SK-N-SH (cell line): Measurements from ENCODE around the gene NTN1. TPM values are rescaled to one million over a fixed set of nuclear protein-coding genes. Genes with fewer than 3 reads are reported as not detected.

Source experiments
- CTCF ChIA-PET: fragments of 300-600, 350-600 bp; formaldehyde crosslinking; extraction: SDS; loops from one replicate; lab custom pipeline; 2021; lab: Yijun Ruan, JAX
- POLR2A ChIA-PET: fragments of 350-600 bp; sonication (Branson Sonifier 250); formaldehyde crosslinking; extraction: SDS; loops from one replicate; lab custom pipeline; 2020; ENCODE audit warnings: antibody characterized with exemption, inconsistent platforms; lab: Yijun Ruan, JAX
- DNase-seq: peaks from one replicate; pipeline ENCODE4 v3.0.0; 2012
- H2AFZ ChIP-seq: fragments of 200-600 bp; sonication (generic); 2 replicates; pipeline ENCODE4 v1.8.1; 2016; ENCODE audit warnings: antibody characterized with exemption, mild to moderate bottlenecking, low read depth
- H3F3A ChIP-seq: fragments of 200-600 bp; sonication (generic); replicated peaks from 2 replicates; pipeline ENCODE3; 2016; ENCODE audit warnings: antibody characterized with exemption, mild to moderate bottlenecking; ENCODE audit not compliant: insufficient read depth
- H3K27ac ChIP-seq, 2 experiments: fragments of 200-500 bp in 1 of 2; fragments of 200-600 bp in 1 of 2; sonication (Bioruptor generic) in 1 of 2; sonication (generic), shearing (Covaris generic) in 1 of 2; 2 replicates each; pipeline versions ENCODE4 v1.5.1 to v1.6.1; 2014 to 2016; ENCODE audit warnings: low read depth in 2 of 2, inconsistent platforms in 1 of 2, low read length in 1 of 2, mild to moderate bottlenecking in 1 of 2, mixed read lengths in 1 of 2
- H3K27me3 ChIP-seq: fragments of 200-600 bp; sonication (generic), shearing (Covaris generic); 2 replicates; pipeline ENCODE4 v1.6.1; 2016; ENCODE audit warnings: mixed run types; ENCODE audit not compliant: insufficient read depth
- H3K36me3 ChIP-seq, 2 experiments: fragments of 200-500 bp in 1 of 2; fragments of 200-600 bp in 1 of 2; sonication (Bioruptor generic) in 1 of 2; sonication (generic) in 1 of 2; replicated peaks in 1 of 2; 2 replicates each; pipeline versions ENCODE3 to v1.5.1; 2014 to 2016; ENCODE audit warnings: low read length in 1 of 2, mild to moderate bottlenecking in 1 of 2; ENCODE audit not compliant: insufficient read depth in 2 of 2, control insufficient read depth in 1 of 2
- H3K4me1 ChIP-seq, 2 experiments: fragments of 200-500 bp in 1 of 2; fragments of 200-600 bp in 1 of 2; sonication (Bioruptor generic) in 1 of 2; sonication (generic), shearing (Covaris generic) in 1 of 2; 2 replicates each; pipeline versions ENCODE4 v1.5.1 to v1.6.1; 2014 to 2016; ENCODE audit warnings: low read depth in 1 of 2, low read length in 1 of 2, mixed run types in 1 of 2; ENCODE audit not compliant: insufficient read depth in 2 of 2, control insufficient read depth in 1 of 2
- H3K4me2 ChIP-seq: fragments of 200-600 bp; sonication (generic), shearing (Covaris generic); 2 replicates; pipeline ENCODE4 v1.6.1; 2017; ENCODE audit warnings: mixed run types
- H3K4me3 ChIP-seq, 2 experiments: fragments of 200-500 bp in 1 of 2; fragments of 200-600 bp in 1 of 2; sonication (Bioruptor generic) in 1 of 2; sonication (generic), shearing (Covaris generic) in 1 of 2; 2 replicates each; pipeline versions ENCODE4 v1.5.1 to v1.8.1; 2014 to 2016; ENCODE audit warnings: low read depth in 2 of 2, inconsistent platforms in 1 of 2, low read length in 1 of 2, mild to moderate bottlenecking in 1 of 2, mixed read lengths in 1 of 2, moderate library complexity in 1 of 2
- H3K79me2 ChIP-seq: fragments of 200-600 bp; sonication (generic); 2 replicates; pipeline ENCODE4 v1.8.1; 2017; ENCODE audit warnings: mild to moderate bottlenecking; ENCODE audit not compliant: insufficient read depth
- H3K9ac ChIP-seq: fragments of 200-600 bp; sonication (generic); 2 replicates; pipeline ENCODE4 v1.6.1; 2017; ENCODE audit warnings: mixed run types
- H3K9me2 ChIP-seq: fragments of 200-600 bp; sonication (generic); 2 replicates; pipeline ENCODE4 v1.6.1; 2017; ENCODE audit warnings: mixed run types
- H3K9me3 ChIP-seq: fragments of 200-600 bp; sonication (generic); 2 replicates; pipeline ENCODE4 v1.6.1; 2017; ENCODE audit warnings: mixed run types, mild to moderate bottlenecking, moderate library complexity
- H4K20me1 ChIP-seq: fragments of 200-600 bp; sonication (generic); 2 replicates; pipeline ENCODE4 v1.6.1; 2017; ENCODE audit warnings: mild to moderate bottlenecking, mixed run types; ENCODE audit not compliant: insufficient read depth
- CHD2 ChIP-seq: fragments of 150-350 bp; IDR thresholded peaks from 2 replicates; pipeline ENCODE4 v1.6.1; 2018; ENCODE audit warnings: low read length; ENCODE audit not compliant: partially characterized antibody
- FOSL2 ChIP-seq: IDR thresholded peaks from 2 replicates; pipeline ENCODE4 v1.4.0; 2012; ENCODE audit warnings: low read depth, mild to moderate bottlenecking, moderate library complexity, borderline replicate concordance
- IRF3 ChIP-seq: fragments of 150-350 bp; IDR thresholded peaks from 2 replicates; pipeline ENCODE4 v1.6.1; 2016; ENCODE audit warnings: mild to moderate bottlenecking, low read depth, low read length
- MEF2A ChIP-seq: IDR thresholded peaks from 2 replicates; pipeline ENCODE4 v1.4.0; 2012; ENCODE audit warnings: low read depth, borderline replicate concordance
- MXI1 ChIP-seq: IDR thresholded peaks from 2 replicates; pipeline ENCODE4 v1.6.1; 2012; ENCODE audit warnings: mild to moderate bottlenecking, low read depth, low read length, improper control_type of control experiment
- RCOR1 ChIP-seq: fragments of 150-350 bp; IDR thresholded peaks from 2 replicates; pipeline ENCODE4 v1.6.1; 2017; ENCODE audit warnings: antibody characterized with exemption, low read length
- REST ChIP-seq: IDR thresholded peaks from 2 replicates; pipeline ENCODE4 v1.6.1; 2012; ENCODE audit warnings: mild to moderate bottlenecking, low read depth, low read length, moderate library complexity
- RXRA ChIP-seq: IDR thresholded peaks from 2 replicates; pipeline ENCODE4 v1.4.0; 2012; ENCODE audit warnings: low read depth, mild to moderate bottlenecking, borderline replicate concordance
- TAF1 ChIP-seq: IDR thresholded peaks from 2 replicates; pipeline ENCODE4 v1.6.1; 2012; ENCODE audit warnings: low read depth, mild to moderate bottlenecking, low read length, moderate library complexity, borderline replicate concordance
- WGBS: methylation state at CpG from one replicate; pipeline ENCODE4 v1.1.6; 2017; ENCODE audit warnings: low lambda C conversion rate; 5-methylcytosine and 5-hydroxymethylcytosine counted together
- polyA plus RNA-seq, 3 experiments: library from polyadenylated mRNA; depleted of rRNA; stranded (reverse); fragments of >200 nt; gene quantifications; 2 replicates each; pipeline ENCODE4 v1.2.3, GENCODE V29; 2012
- TF ChIP-seq, protein P1 (sequence below): fragments of 200-600 bp; sonication (generic); IDR thresholded peaks from 2 replicates; pipeline ENCODE4 v1.6.1; 2017; ENCODE audit warnings: antibody characterized with exemption, mild to moderate bottlenecking, moderate library complexity
- TF ChIP-seq, protein P2 (sequence below): fragments of 150-350 bp; IDR thresholded peaks from 2 replicates; pipeline ENCODE4 v1.6.1; 2017; ENCODE audit warnings: antibody characterized with exemption, low read length, low read depth, borderline replicate concordance
- TF ChIP-seq, protein P3 (sequence below): IDR thresholded peaks from 2 replicates; pipeline ENCODE4 v1.4.0; 2012; ENCODE audit warnings: low read depth

NTN1 gene
- polyA plus RNA-seq, 1 of the 3 experiments (the other 2 are of a cell fraction), result 0.05 TPM

- POLR2A ChIA-PET, result no interaction called here
- no peak overlapping the region for H3K9ac ChIP-seq
- H3F3A ChIP-seq, result no peaks in the 10 kb centered on the region
- no peak for TF ChIP-seq RCOR1
- TF ChIP-seq FOSL2, result peak; percentile 50; the same call in 1 of the 2 replicates
- TF ChIP-seq REST, result peak; percentile 78
- TF ChIP-seq, protein P1, sequence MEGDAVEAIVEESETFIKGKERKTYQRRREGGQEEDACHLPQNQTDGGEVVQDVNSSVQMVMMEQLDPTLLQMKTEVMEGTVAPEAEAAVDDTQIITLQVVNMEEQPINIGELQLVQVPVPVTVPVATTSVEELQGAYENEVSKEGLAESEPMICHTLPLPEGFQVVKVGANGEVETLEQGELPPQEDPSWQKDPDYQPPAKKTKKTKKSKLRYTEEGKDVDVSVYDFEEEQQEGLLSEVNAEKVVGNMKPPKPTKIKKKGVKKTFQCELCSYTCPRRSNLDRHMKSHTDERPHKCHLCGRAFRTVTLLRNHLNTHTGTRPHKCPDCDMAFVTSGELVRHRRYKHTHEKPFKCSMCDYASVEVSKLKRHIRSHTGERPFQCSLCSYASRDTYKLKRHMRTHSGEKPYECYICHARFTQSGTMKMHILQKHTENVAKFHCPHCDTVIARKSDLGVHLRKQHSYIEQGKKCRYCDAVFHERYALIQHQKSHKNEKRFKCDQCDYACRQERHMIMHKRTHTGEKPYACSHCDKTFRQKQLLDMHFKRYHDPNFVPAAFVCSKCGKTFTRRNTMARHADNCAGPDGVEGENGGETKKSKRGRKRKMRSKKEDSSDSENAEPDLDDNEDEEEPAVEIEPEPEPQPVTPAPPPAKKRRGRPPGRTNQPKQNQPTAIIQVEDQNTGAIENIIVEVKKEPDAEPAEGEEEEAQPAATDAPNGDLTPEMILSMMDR, result peak; percentile 10; the same call in 1 of the 2 replicates
- H3K36me3 ChIP-seq, result no peaks in the 10 kb centered on the region
- peak overlapping the region; percentile 29 to 60 for H3K4me3 ChIP-seq
- H3K9me3 ChIP-seq, result no peaks in the 10 kb centered on the region
- peak overlapping the region; percentile 74 for H3K4me2 ChIP-seq
- WGBS, result 9% methylated on average over 32 of the region's 41 CpGs
- H3K27ac ChIP-seq, result no peak overlapping the region
- DNase-seq, result peak; percentile 31
- H3K79me2 ChIP-seq, result no peaks in the 10 kb centered on the region
- peaks cover 17% of the 10 kb centered on the region; the same call in 1 of the 2 replicates for H3K27me3 ChIP-seq
- CTCF ChIA-PET, result interaction anchor here (0.7 to 1.4 kb wide), 2 partner anchors 11 to 407 kb away, joined by 3 read pairs; no protein-coding TSS in a partner anchor
- no peaks in the 10 kb centered on the region for H4K20me1 ChIP-seq
- H2AFZ ChIP-seq, result no peak overlapping the region
- H3K9me2 ChIP-seq, result no peaks in the 10 kb centered on the region
- no peaks in the 10 kb centered on the region for H3K4me1 ChIP-seq
These were observed 94.2 kb downstream of the NTN1 start for GRCh38 chr17:9115214-9116191.

- no peak overlapping the region for H3K9ac ChIP-seq
- ChIA-PET CTCF (no interaction called here), POLR2A (no interaction called here)
- H3K4me2 ChIP-seq, result no peak overlapping the region
- H3K9me3 ChIP-seq, result no peaks in the 10 kb centered on the region
- no peaks in the 10 kb centered on the region for H3K79me2 ChIP-seq
- H3K36me3 ChIP-seq, result no peaks in the 10 kb centered on the region
- TF ChIP-seq MEF2A, result no peak
- TF ChIP-seq RXRA, result no peak
- TF ChIP-seq CHD2, result no peak
- no peak for TF ChIP-seq MXI1
- no peak for TF ChIP-seq TAF1
- TF ChIP-seq FOSL2, result no peak
- TF ChIP-seq, protein P2, sequence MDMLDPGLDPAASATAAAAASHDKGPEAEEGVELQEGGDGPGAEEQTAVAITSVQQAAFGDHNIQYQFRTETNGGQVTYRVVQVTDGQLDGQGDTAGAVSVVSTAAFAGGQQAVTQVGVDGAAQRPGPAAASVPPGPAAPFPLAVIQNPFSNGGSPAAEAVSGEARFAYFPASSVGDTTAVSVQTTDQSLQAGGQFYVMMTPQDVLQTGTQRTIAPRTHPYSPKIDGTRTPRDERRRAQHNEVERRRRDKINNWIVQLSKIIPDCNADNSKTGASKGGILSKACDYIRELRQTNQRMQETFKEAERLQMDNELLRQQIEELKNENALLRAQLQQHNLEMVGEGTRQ, result no peak
- TF ChIP-seq IRF3, result no peak
- TF ChIP-seq, protein P3, sequence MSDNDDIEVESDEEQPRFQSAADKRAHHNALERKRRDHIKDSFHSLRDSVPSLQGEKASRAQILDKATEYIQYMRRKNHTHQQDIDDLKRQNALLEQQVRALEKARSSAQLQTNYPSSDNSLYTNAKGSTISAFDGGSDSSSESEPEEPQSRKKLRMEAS, result no peak
- no peak overlapping the region for H3K4me3 ChIP-seq
- no peaks in the 10 kb centered on the region for H3K9me2 ChIP-seq
- DNase-seq, result no peak
- H3F3A ChIP-seq, result no peaks in the 10 kb centered on the region
- H3K27ac ChIP-seq, result no peak overlapping the region
- H2AFZ ChIP-seq, result no peak overlapping the region
- WGBS, result 71% methylated on average over 11 of the region's 11 CpGs
- no peaks in the 10 kb centered on the region for H4K20me1 ChIP-seq
- no peaks in the 10 kb centered on the region for H3K4me1 ChIP-seq
- H3K27me3 ChIP-seq, result peaks cover 9% of the 10 kb centered on the region; the same call in 1 of the 2 replicates
These were observed 95.1 kb downstream of the NTN1 start for GRCh38 chr17:9116311-9116835.
